AG08395 (cell line): Measurements from ENCODE around the gene YIF1A.
"Not testable (repeated sequence)": the region's sequence is repeated elsewhere in the genome, so short reads cannot be mapped to it uniquely, and the experiment has no call there.

Experiments
- DNase-seq: peaks from one replicate; pipeline ENCODE4 v3.0.0; 2012; ENCODE audit warnings: mixed read lengths, low spot score

YIF1A gene

GRCh38 chr11:66311965-66312548, 23.1 kb upstream of the YIF1A start:
- peak; percentile 85 for DNase-seq

- no peak for DNase-seq
These were observed 22.6 kb upstream of the YIF1A start for GRCh38 chr11:66311470-66311964.

GRCh38 chr11:66310803-66311440, 22.0 kb upstream of the YIF1A start:
- DNase-seq = not testable (repeated sequence)

GRCh38 chr11:66310324-66310723, 21.4 kb upstream of the YIF1A start:
- no peak for DNase-seq

- DNase-seq = no peak
These were observed 20.5 kb upstream of the YIF1A start for GRCh38 chr11:66309475-66309874.

- DNase-seq = no peak
These were observed 13.7 kb upstream of the YIF1A start for GRCh38 chr11:66302656-66303055.

- no peak for DNase-seq
These were observed 10.2 kb upstream of the YIF1A start for GRCh38 chr11:66299186-66299585.

- no peak for DNase-seq
These were observed 8.7 kb upstream of the YIF1A start for GRCh38 chr11:66297610-66298009.

GRCh38 chr11:66294626-66295620, 6.0 kb upstream of the YIF1A start:
- DNase-seq = no peak

- DNase-seq = no peak
These were observed 5.1 kb upstream of the YIF1A start for GRCh38 chr11:66293777-66294625.

GRCh38 chr11:66293352-66293751, 4.4 kb upstream of the YIF1A start:
- DNase-seq = no peak

- DNase-seq = no peak
These were observed 3.8 kb upstream of the YIF1A start for GRCh38 chr11:66292543-66293332.

- DNase-seq = peak; percentile 19
These were observed 3.0 kb upstream of the YIF1A start, which contains the start of gene TMEM151A for GRCh38 chr11:66291706-66292542. TSS of gene TMEM151A (plus strand) at chr11:66291894. CDS start at chr11:66292014, 120 bp downstream.

GRCh38 chr11:66291303-66291705, 2.4 kb upstream of the YIF1A start:
- no peak for DNase-seq

- DNase-seq = no peak
These were observed 1.3 kb upstream of the YIF1A start for GRCh38 chr11:66290330-66290621.

- DNase-seq = no peak
These were observed 796 bp upstream of the YIF1A start for GRCh38 chr11:66289548-66290329.

GRCh38 chr11:66287889-66288670, 863 bp downstream of the YIF1A start:
- no peak for DNase-seq

GRCh38 chr11:66287211-66287888, 1.6 kb downstream of the YIF1A start:
- no peak for DNase-seq
